ENCODE results near the gene IMMP2L. TPM values are rescaled to one million over a fixed set of nuclear protein-coding genes. Genes with fewer than 3 reads are reported as not detected.

Gene IMMP2L
- total RNA-seq, 2 experiments from 2014 or later = 15.8 to 25.8 TPM

GRCh38 chr7:111380945-111381344, 181.3 kb downstream of the IMMP2L start:
- DNase-seq (no peak), ATAC-seq (no peak)
- intact Hi-C loops (cut with DNase I, micrococcal nuclease) = no loop called here
- H3K27ac Mint-ChIP-seq = no peak overlapping the region
- H3K4me3 Mint-ChIP-seq = no peak overlapping the region
- H3K36me3 Mint-ChIP-seq (ENCODE audit: low read depth) = peaks cover 3% of the 10 kb centered on the region
- ChIA-PET POLR2A (no interaction called here), CTCF (interaction anchor here (1.0 kb wide), 1 partner anchor 9 kb away, joined by 3 read pairs; no protein-coding TSS in a partner anchor)
- no peaks in the 10 kb centered on the region for H3K4me1 Mint-ChIP-seq
- H3K27me3 Mint-ChIP-seq = no peaks in the 10 kb centered on the region
- H3K9me3 Mint-ChIP-seq (ENCODE audit: low read depth) = no peaks in the 10 kb centered on the region

GRCh38 chr7:111374027-111374426, 188.3 kb downstream of the IMMP2L start:
- Mint-ChIP-seq H3K27ac (no peak overlapping the region), H3K27me3 (no peaks in the 10 kb centered on the region), H3K9me3 (ENCODE audit: low read depth) (no peaks in the 10 kb centered on the region), H3K36me3 (ENCODE audit: low read depth) (no peaks in the 10 kb centered on the region), H3K4me3 (no peak overlapping the region), H3K4me1 (peaks cover 5% of the 10 kb centered on the region)
- POLR2A ChIA-PET = no interaction called here
- ATAC-seq = no peak
- intact Hi-C loops (cut with DNase I, micrococcal nuclease) = no loop called here
- DNase-seq = no peak
- CTCF ChIA-PET = interaction anchor here (1.1 kb wide), 1 partner anchor 1054 kb away, joined by 3 read pairs; no protein-coding TSS in a partner anchor

GRCh38 chr7:111371437-111371836, 190.9 kb downstream of the IMMP2L start:
- POLR2A ChIA-PET = no interaction called here
- no peaks in the 10 kb centered on the region for H3K36me3 Mint-ChIP-seq (ENCODE audit: low read depth)
- ATAC-seq = no peak
- H3K27ac Mint-ChIP-seq = no peak overlapping the region
- H3K4me1 Mint-ChIP-seq = peaks cover 5% of the 10 kb centered on the region
- intact Hi-C loops (cut with DNase I, micrococcal nuclease) = no loop called here
- H3K4me3 Mint-ChIP-seq = no peak overlapping the region
- no peak for DNase-seq
- CTCF ChIA-PET = no interaction called here
- H3K9me3 Mint-ChIP-seq (ENCODE audit: low read depth) = no peaks in the 10 kb centered on the region
- no peaks in the 10 kb centered on the region for H3K27me3 Mint-ChIP-seq

- H3K4me1 Mint-ChIP-seq = peaks cover 5% of the 10 kb centered on the region
Measured at GRCh38 chr7:111370002-111370401, 192.3 kb downstream of the IMMP2L start.

GRCh38 chr7:111368381-111369065, 193.8 kb downstream of the IMMP2L start:
- ChIA-PET CTCF (no interaction called here), POLR2A (no interaction called here)
- DNase-seq (no peak), ATAC-seq (no peak)
- intact Hi-C loops (cut with DNase I, micrococcal nuclease) = no loop called here
- no peaks in the 10 kb centered on the region for H3K36me3 Mint-ChIP-seq (ENCODE audit: low read depth)
- H3K27me3 Mint-ChIP-seq = no peaks in the 10 kb centered on the region
- no peak overlapping the region for H3K27ac Mint-ChIP-seq
- peaks cover 5% of the 10 kb centered on the region for H3K4me1 Mint-ChIP-seq
- H3K4me3 Mint-ChIP-seq = no peak overlapping the region
- H3K9me3 Mint-ChIP-seq (ENCODE audit: low read depth) = no peaks in the 10 kb centered on the region

More at GRCh38 chr7:111370002-111370401, 192.3 kb downstream of the IMMP2L start:
- intact Hi-C loops (cut with DNase I, micrococcal nuclease) = no loop called here
- ChIA-PET POLR2A (no interaction called here), CTCF (no interaction called here)
- no peak overlapping the region for H3K4me3 Mint-ChIP-seq
- no peak for ATAC-seq
- no peak overlapping the region for H3K27ac Mint-ChIP-seq
- H3K27me3 Mint-ChIP-seq = no peaks in the 10 kb centered on the region
- no peaks in the 10 kb centered on the region for H3K9me3 Mint-ChIP-seq (ENCODE audit: low read depth)
- H3K36me3 Mint-ChIP-seq (ENCODE audit: low read depth) = no peaks in the 10 kb centered on the region
- DNase-seq = no peak

GRCh38 chr7:111364413-111364812, 197.9 kb downstream of the IMMP2L start:
- CTCF ChIA-PET = no interaction called here
- POLR2A ChIA-PET = no interaction called here
- ATAC-seq = no peak

GRCh38 chr7:111363099-111363498, 199.2 kb downstream of the IMMP2L start:
- CTCF ChIA-PET = no interaction called here

More at GRCh38 chr7:111364413-111364812, 197.9 kb downstream of the IMMP2L start:
- Mint-ChIP-seq H3K4me3 (no peak overlapping the region), H3K4me1 (no peaks in the 10 kb centered on the region), H3K36me3 (ENCODE audit: low read depth) (no peaks in the 10 kb centered on the region), H3K27me3 (no peaks in the 10 kb centered on the region), H3K9me3 (ENCODE audit: low read depth) (no peaks in the 10 kb centered on the region), H3K27ac (no peak overlapping the region)
- no peak for DNase-seq
- intact Hi-C loops (cut with DNase I, micrococcal nuclease) = no loop called here

GRCh38 chr7:111362506-111363054, 199.7 kb downstream of the IMMP2L start:
- ATAC-seq (no peak), DNase-seq (no peak)
- no peaks in the 10 kb centered on the region for H3K9me3 Mint-ChIP-seq (ENCODE audit: low read depth)
- H3K4me3 Mint-ChIP-seq = no peak overlapping the region
- H3K4me1 Mint-ChIP-seq = peaks cover 3% of the 10 kb centered on the region
- H3K27me3 Mint-ChIP-seq = no peaks in the 10 kb centered on the region
- no peak overlapping the region for H3K27ac Mint-ChIP-seq
- ChIA-PET POLR2A (no interaction called here), CTCF (interaction anchor here (0.8 kb wide), 1 partner anchor 369 kb away, joined by 3 read pairs; no protein-coding TSS in a partner anchor)
- H3K36me3 Mint-ChIP-seq (ENCODE audit: low read depth) = no peaks in the 10 kb centered on the region
- intact Hi-C loops (cut with DNase I, micrococcal nuclease) = no loop called here

More at GRCh38 chr7:111363099-111363498, 199.2 kb downstream of the IMMP2L start:
- Mint-ChIP-seq H3K4me1 (peaks cover under 1% of the 10 kb centered on the region), H3K9me3 (ENCODE audit: low read depth) (no peaks in the 10 kb centered on the region), H3K27me3 (no peaks in the 10 kb centered on the region), H3K27ac (no peak overlapping the region), H3K4me3 (no peak overlapping the region), H3K36me3 (ENCODE audit: low read depth) (no peaks in the 10 kb centered on the region)
- POLR2A ChIA-PET = no interaction called here
- DNase-seq (no peak), ATAC-seq (no peak)
- intact Hi-C loops (cut with DNase I, micrococcal nuclease) = no loop called here

- Mint-ChIP-seq H3K9me3 (ENCODE audit: low read depth) (no peaks in the 10 kb centered on the region), H3K27me3 (no peaks in the 10 kb centered on the region), H3K36me3 (ENCODE audit: low read depth) (no peaks in the 10 kb centered on the region), H3K27ac (no peak overlapping the region), H3K4me3 (no peak overlapping the region), H3K4me1 (peaks cover 3% of the 10 kb centered on the region)
- ChIA-PET POLR2A (no interaction called here), CTCF (interaction anchor here (0.6 kb wide), 1 partner anchor 931 kb away, joined by 3 read pairs; no protein-coding TSS in a partner anchor)
- DNase-seq (no peak), ATAC-seq (no peak)
- intact Hi-C loops (cut with DNase I, micrococcal nuclease) = no loop called here
Measured at GRCh38 chr7:111358915-111359314, 203.4 kb downstream of the IMMP2L start.

GRCh38 chr7:111357691-111358090, 204.6 kb downstream of the IMMP2L start:
- H3K4me1 Mint-ChIP-seq = peaks cover 3% of the 10 kb centered on the region
- ATAC-seq (no peak), DNase-seq (no peak)
- no peaks in the 10 kb centered on the region for H3K36me3 Mint-ChIP-seq (ENCODE audit: low read depth)
- H3K4me3 Mint-ChIP-seq = no peak overlapping the region
- no peaks in the 10 kb centered on the region for H3K9me3 Mint-ChIP-seq (ENCODE audit: low read depth)
- CTCF ChIA-PET = no interaction called here
- POLR2A ChIA-PET = no interaction called here
- H3K27ac Mint-ChIP-seq = no peak overlapping the region
- H3K27me3 Mint-ChIP-seq = no peaks in the 10 kb centered on the region
- intact Hi-C loops (cut with DNase I, micrococcal nuclease) = no loop called here

- H3K9me3 Mint-ChIP-seq (ENCODE audit: low read depth) = no peaks in the 10 kb centered on the region
- H3K36me3 Mint-ChIP-seq (ENCODE audit: low read depth) = no peaks in the 10 kb centered on the region
- POLR2A ChIA-PET = no interaction called here
- ATAC-seq = no peak
- H3K27ac Mint-ChIP-seq = no peak overlapping the region
- CTCF ChIA-PET = no interaction called here
- no peak for DNase-seq
- intact Hi-C loops (cut with DNase I, micrococcal nuclease) = no loop called here
- no peak overlapping the region for H3K4me3 Mint-ChIP-seq
- H3K4me1 Mint-ChIP-seq = peaks cover 9% of the 10 kb centered on the region
- no peaks in the 10 kb centered on the region for H3K27me3 Mint-ChIP-seq
Measured at GRCh38 chr7:111356941-111357340, 205.4 kb downstream of the IMMP2L start.

GRCh38 chr7:111352319-111352718, 210.0 kb downstream of the IMMP2L start:
- Mint-ChIP-seq H3K9me3 (ENCODE audit: low read depth) (peaks cover 6% of the 10 kb centered on the region), H3K36me3 (ENCODE audit: low read depth) (peaks cover 2% of the 10 kb centered on the region), H3K27me3 (no peaks in the 10 kb centered on the region), H3K4me3 (no peak overlapping the region), H3K4me1 (peaks cover 7% of the 10 kb centered on the region), H3K27ac (no peak overlapping the region)
- ATAC-seq = peak; percentile 80
- intact Hi-C loops (cut with DNase I, micrococcal nuclease) = no loop called here
- ChIA-PET CTCF (no interaction called here), POLR2A (no interaction called here)
- no peak for DNase-seq
